ENCODE data around the gene HAVCR2. TPM values are rescaled to one million over a fixed set of nuclear protein-coding genes. Genes with fewer than 3 reads are reported as not detected.
A peak's percentile ranks its signal among the peaks of the same experiment; 100 is the strongest.

Gene HAVCR2
- total and polyA plus RNA-seq, 2 of the 13 experiments (the other 11 are each of a cell fraction or from before 2014, with no cell fraction given): 0.07 to 0.16 TPM

- TF ChIP-seq ZNF574 (CRISPR knock-in tag; IDR thresholded peaks at IDR 0.05) (peak; percentile 38; the same call in 1 of the 2 replicates), THRA (CRISPR knock-in tag; IDR thresholded peaks at IDR 0.05; ENCODE audit: borderline replicate concordance) (peak; percentile 36), TMF1 (CRISPR knock-in tag; IDR thresholded peaks at IDR 0.05; ENCODE audit: low read depth) (no peak), ZSCAN9 (CRISPR knock-in tag; IDR thresholded peaks at IDR 0.05; ENCODE audit: borderline replicate concordance) (0 out of 2 replicates have a peak, but pooled peaks have one; percentile 28), ZBTB44 (CRISPR knock-in tag; IDR thresholded peaks at IDR 0.05) (no peak), ZNF225 (CRISPR knock-in tag; IDR thresholded peaks at IDR 0.05) (peak; percentile 79; the same call in 1 of the 2 replicates), EEA1 (CRISPR knock-in tag; IDR thresholded peaks at IDR 0.05; ENCODE audit: borderline replicate concordance) (no peak), MAX (IDR thresholded peaks at IDR 0.05) (no peak; the same call in none of the 2 replicates), KAT2B (IDR thresholded peaks at IDR 0.05; ENCODE audit: borderline replicate concordance, low read depth, low read length) (no peak), ZBTB40 (IDR thresholded peaks at IDR 0.05) (no peak), ZBTB40 (CRISPR knock-in tag; IDR thresholded peaks at IDR 0.05) (no peak), HNRNPUL1 (IDR thresholded peaks at IDR 0.05; ENCODE audit: low read depth, low read length) (no peak), YY1 (IDR thresholded peaks at IDR 0.05; ENCODE audit: insufficient read depth, insufficient replicate concordance, low read depth, low read length) (peak; percentile 45)
Observed at GRCh38 chr5:157142317-157143126, 33.7 kb upstream of the HAVCR2 start, which contains the start of gene MED7 (continued).

Data from HepG2 (cell line).